ENCODE measurements around the gene FPGS. TPM values are rescaled to one million over a fixed set of nuclear protein-coding genes. Genes with fewer than 3 reads are reported as not detected.

The FPGS gene
- total RNA-seq, 3 donors from 2014 or later (not counting 1 experiment from before 2014, with no cell fraction given), result 99.1 to 108 (median 107) TPM

DNA sequence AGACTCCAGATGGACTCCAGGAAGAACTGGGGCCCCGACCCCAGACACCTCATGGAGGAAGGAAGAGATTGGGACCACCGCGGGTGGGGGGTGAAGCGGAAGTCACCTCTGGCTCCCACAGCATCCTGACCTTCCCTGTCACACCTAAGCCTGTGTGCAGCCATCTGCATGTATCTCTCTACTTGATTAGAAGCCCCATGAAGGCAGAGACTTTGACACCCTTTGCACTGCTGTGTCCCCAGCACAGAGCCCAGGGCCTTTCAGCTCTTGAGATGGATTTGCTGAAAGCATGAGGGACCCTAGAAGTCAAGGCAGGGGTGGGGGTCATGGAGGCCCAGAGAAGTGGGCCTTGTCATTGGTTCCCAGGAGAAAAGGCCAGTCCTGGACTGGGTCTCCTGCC is 54.6 kb downstream of the FPGS start:
- no peaks in the 10 kb centered on the region for H3K36me3 Mint-ChIP-seq
- DNase-seq, result no peak
- TF ChIP-seq, protein P1, sequence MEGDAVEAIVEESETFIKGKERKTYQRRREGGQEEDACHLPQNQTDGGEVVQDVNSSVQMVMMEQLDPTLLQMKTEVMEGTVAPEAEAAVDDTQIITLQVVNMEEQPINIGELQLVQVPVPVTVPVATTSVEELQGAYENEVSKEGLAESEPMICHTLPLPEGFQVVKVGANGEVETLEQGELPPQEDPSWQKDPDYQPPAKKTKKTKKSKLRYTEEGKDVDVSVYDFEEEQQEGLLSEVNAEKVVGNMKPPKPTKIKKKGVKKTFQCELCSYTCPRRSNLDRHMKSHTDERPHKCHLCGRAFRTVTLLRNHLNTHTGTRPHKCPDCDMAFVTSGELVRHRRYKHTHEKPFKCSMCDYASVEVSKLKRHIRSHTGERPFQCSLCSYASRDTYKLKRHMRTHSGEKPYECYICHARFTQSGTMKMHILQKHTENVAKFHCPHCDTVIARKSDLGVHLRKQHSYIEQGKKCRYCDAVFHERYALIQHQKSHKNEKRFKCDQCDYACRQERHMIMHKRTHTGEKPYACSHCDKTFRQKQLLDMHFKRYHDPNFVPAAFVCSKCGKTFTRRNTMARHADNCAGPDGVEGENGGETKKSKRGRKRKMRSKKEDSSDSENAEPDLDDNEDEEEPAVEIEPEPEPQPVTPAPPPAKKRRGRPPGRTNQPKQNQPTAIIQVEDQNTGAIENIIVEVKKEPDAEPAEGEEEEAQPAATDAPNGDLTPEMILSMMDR (IDR thresholded peaks at IDR 0.05), result no peak
- peaks cover 11 to 48% of the 10 kb centered on the region in 2 donors for H3K4me1 Mint-ChIP-seq
- H3K9me3 Mint-ChIP-seq, result no peaks in the 10 kb centered on the region
- no peak overlapping the region for H3K4me3 Mint-ChIP-seq
- intact Hi-C loops (cut with micrococcal nuclease), result no loop called here
- H3K4me1 ChIP-seq (ENCODE audit: control insufficient read depth, insufficient read depth, low read length), result peaks cover 95% of the 10 kb centered on the region
- no peaks in the 10 kb centered on the region for H3K36me3 ChIP-seq (ENCODE audit: control insufficient read depth, insufficient read depth, low read length)
- no peaks in the 10 kb centered on the region for H3K27me3 ChIP-seq (ENCODE audit: control insufficient read depth, insufficient read depth, low read length)
- H3K27ac Mint-ChIP-seq, result no peak overlapping the region
- H3K9me3 ChIP-seq (ENCODE audit: control insufficient read depth, insufficient read depth, low read length), result no peaks in the 10 kb centered on the region
- no peaks in the 10 kb centered on the region for H3K27me3 Mint-ChIP-seq (ENCODE audit: low read depth in 2 of 2)
- WGBS (ENCODE audit: insufficient coverage), result 50% methylated on average over 4 of the region's 4 CpGs
- no peak for ATAC-seq
- no peak overlapping the region for H3K4me3 ChIP-seq (ENCODE audit: low read length)
- no peak overlapping the region for H3K27ac ChIP-seq (ENCODE audit: low read length)

DNA sequence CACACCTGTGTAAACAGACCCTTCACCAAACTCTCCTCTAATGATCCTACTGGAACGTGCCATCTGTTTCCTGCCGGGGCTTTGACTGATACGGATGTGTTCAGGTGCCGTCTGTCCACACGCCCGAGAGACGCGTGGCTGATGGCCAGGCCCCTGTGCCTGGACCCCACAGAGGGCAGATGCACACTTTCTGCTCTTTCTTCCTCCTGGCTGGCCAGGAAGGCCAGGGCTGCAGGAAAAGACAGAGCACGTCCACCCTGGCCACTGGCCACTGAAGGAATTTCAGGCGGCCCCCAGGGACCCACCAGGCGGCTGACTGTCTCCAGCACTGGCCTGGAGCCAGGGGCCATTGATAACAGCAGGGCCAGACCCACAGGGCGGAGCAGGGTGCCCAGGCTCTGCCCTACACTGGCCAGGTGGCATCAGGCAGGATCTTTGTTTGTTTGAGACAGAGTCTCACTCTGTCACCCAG is 55.4 kb downstream of the FPGS start:
- Mint-ChIP-seq H3K36me3 (no peaks in the 10 kb centered on the region), H3K4me3 (peak overlapping the region; percentile 21), H3K27ac (no peak overlapping the region), H3K4me1 (peaks cover 17 to 56% of the 10 kb centered on the region in 2 donors), H3K27me3 (ENCODE audit: low read depth in 2 of 2) (no peaks in the 10 kb centered on the region), H3K9me3 (no peaks in the 10 kb centered on the region)
- H3K27me3 ChIP-seq (ENCODE audit: control insufficient read depth, insufficient read depth, low read length), result no peaks in the 10 kb centered on the region
- 65% methylated on average over 12 of the region's 12 CpGs for WGBS (ENCODE audit: insufficient coverage)
- ATAC-seq (no peak), DNase-seq (no peak)
- H3K9me3 ChIP-seq (ENCODE audit: control insufficient read depth, insufficient read depth, low read length), result no peaks in the 10 kb centered on the region
- no peak overlapping the region for H3K4me3 ChIP-seq (ENCODE audit: low read length)
- TF ChIP-seq, protein P1 (IDR thresholded peaks at IDR 0.05), result no peak
- peaks cover 95% of the 10 kb centered on the region for H3K4me1 ChIP-seq (ENCODE audit: control insufficient read depth, insufficient read depth, low read length)
- intact Hi-C loops (cut with micrococcal nuclease), result no loop called here
- no peak overlapping the region for H3K27ac ChIP-seq (ENCODE audit: low read length)
- no peaks in the 10 kb centered on the region for H3K36me3 ChIP-seq (ENCODE audit: control insufficient read depth, insufficient read depth, low read length)

DNA sequence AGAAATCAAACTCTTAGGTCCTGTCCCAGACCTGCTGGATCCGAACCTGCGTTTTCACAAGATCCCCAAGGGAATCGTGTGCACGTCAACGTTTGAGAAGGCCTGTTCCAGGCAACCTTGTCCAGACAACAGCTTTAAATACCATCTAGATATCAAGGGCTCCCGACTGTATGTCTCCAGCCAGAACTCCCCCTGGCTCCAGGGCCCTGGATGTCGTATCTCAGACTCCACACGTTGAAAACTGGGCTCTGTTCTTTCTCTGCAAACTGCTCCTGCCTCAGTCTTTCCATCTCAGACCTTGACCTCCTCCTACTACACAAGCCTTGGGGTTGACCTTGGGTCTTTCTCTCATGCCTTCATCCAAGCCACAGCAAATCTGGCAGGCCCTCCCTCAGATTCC is 57.6 kb downstream of the FPGS start:
- H3K4me3 ChIP-seq (ENCODE audit: low read length), result no peak overlapping the region
- no peaks in the 10 kb centered on the region for H3K9me3 ChIP-seq (ENCODE audit: control insufficient read depth, insufficient read depth, low read length)
- H3K36me3 ChIP-seq (ENCODE audit: control insufficient read depth, insufficient read depth, low read length), result no peaks in the 10 kb centered on the region
- DNase-seq, result no peak
- intact Hi-C loops (cut with micrococcal nuclease), result loop anchor here (5.0 to 10.0 kb wide), 2 partner anchors 57 to 355 kb away; partner anchors contain the start of gene ST6GALNAC4
- no peaks in the 10 kb centered on the region for H3K27me3 ChIP-seq (ENCODE audit: control insufficient read depth, insufficient read depth, low read length)
- ATAC-seq, result no peak
- Mint-ChIP-seq H3K4me1 (peaks cover 18 to 58% of the 10 kb centered on the region in 2 donors), H3K27me3 (ENCODE audit: low read depth in 2 of 2) (no peaks in the 10 kb centered on the region), H3K27ac (peak overlapping the region in 1 of 2 donors; percentile 96), H3K9me3 (no peaks in the 10 kb centered on the region), H3K4me3 (no peak overlapping the region), H3K36me3 (no peaks in the 10 kb centered on the region)
- TF ChIP-seq, protein P1 (IDR thresholded peaks at IDR 0.05), result no peak
- peaks cover 89% of the 10 kb centered on the region for H3K4me1 ChIP-seq (ENCODE audit: control insufficient read depth, insufficient read depth, low read length)
- 91% methylated on average over 8 of the region's 8 CpGs for WGBS (ENCODE audit: insufficient coverage)
- no peak overlapping the region for H3K27ac ChIP-seq (ENCODE audit: low read length)

DNA sequence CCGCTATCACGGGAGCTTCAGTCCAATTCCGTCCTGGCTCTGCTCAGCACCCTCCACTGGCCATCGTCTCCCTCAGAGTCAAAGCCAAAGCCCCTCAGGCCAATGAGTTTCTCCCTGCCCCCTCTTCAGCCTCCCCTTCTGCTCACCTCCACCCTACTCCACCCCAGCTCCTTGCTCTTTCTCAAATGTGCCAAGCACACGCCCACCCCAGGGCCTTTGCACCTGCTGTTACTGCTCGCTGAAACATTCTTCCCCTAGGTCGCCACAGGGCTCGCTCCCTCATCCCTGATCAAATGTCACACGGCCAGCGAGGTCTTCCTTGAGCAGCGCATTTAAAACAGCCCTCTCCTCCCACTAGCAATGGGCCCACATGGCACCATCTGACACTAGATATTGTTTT is 58.1 kb downstream of the FPGS start:
- intact Hi-C loops (cut with micrococcal nuclease), result loop anchor here (5.0 to 10.0 kb wide), 2 partner anchors 57 to 356 kb away; partner anchors contain the start of gene ST6GALNAC4
- Mint-ChIP-seq H3K27me3 (ENCODE audit: low read depth in 2 of 2) (no peaks in the 10 kb centered on the region), H3K36me3 (no peaks in the 10 kb centered on the region), H3K9me3 (no peaks in the 10 kb centered on the region), H3K4me3 (no peak overlapping the region), H3K4me1 (peaks cover 19 to 59% of the 10 kb centered on the region in 2 donors), H3K27ac (peak overlapping the region; percentile 85 to 96)
- Histone ChIP-seq H3K36me3 (ENCODE audit: control insufficient read depth, insufficient read depth, low read length) (no peaks in the 10 kb centered on the region), H3K27me3 (ENCODE audit: control insufficient read depth, insufficient read depth, low read length) (no peaks in the 10 kb centered on the region), H3K4me3 (ENCODE audit: low read length) (no peak overlapping the region), H3K4me1 (ENCODE audit: control insufficient read depth, insufficient read depth, low read length) (peaks cover 88% of the 10 kb centered on the region), H3K9me3 (ENCODE audit: control insufficient read depth, insufficient read depth, low read length) (no peaks in the 10 kb centered on the region), H3K27ac (ENCODE audit: low read length) (no peak overlapping the region)
- no peak for ATAC-seq
- DNase-seq, result no peak
- WGBS (ENCODE audit: insufficient coverage), result 95% methylated on average over 11 of the region's 11 CpGs
- TF ChIP-seq, protein P1 (IDR thresholded peaks at IDR 0.05), result no peak
